SK-N-SH (cell line): Measurements from ENCODE around the gene BUD23. TPM values are rescaled to one million over a fixed set of nuclear protein-coding genes. Genes with fewer than 3 reads are reported as not detected.

Experiments
- CTCF ChIA-PET: fragments of 300-600, 350-600 bp; formaldehyde crosslinking; extraction: SDS; loops from one replicate; lab custom pipeline; 2021; lab: Yijun Ruan, JAX
- POLR2A ChIA-PET: fragments of 350-600 bp; sonication (Branson Sonifier 250); formaldehyde crosslinking; extraction: SDS; loops from one replicate; lab custom pipeline; 2020; ENCODE audit warnings: antibody characterized with exemption, inconsistent platforms; lab: Yijun Ruan, JAX
- DNase-seq: peaks from one replicate; pipeline ENCODE4 v3.0.0; 2012
- H2AFZ ChIP-seq: fragments of 200-600 bp; sonication (generic); 2 replicates; pipeline ENCODE4 v1.8.1; 2016; ENCODE audit warnings: antibody characterized with exemption, mild to moderate bottlenecking, low read depth
- H3F3A ChIP-seq: fragments of 200-600 bp; sonication (generic); replicated peaks from 2 replicates; pipeline ENCODE3; 2016; ENCODE audit warnings: antibody characterized with exemption, mild to moderate bottlenecking; ENCODE audit not compliant: insufficient read depth
- H3K27ac ChIP-seq, 2 experiments: fragments of 200-500 bp in 1 of 2; fragments of 200-600 bp in 1 of 2; sonication (Bioruptor generic) in 1 of 2; sonication (generic), shearing (Covaris generic) in 1 of 2; 2 replicates each; pipeline versions ENCODE4 v1.5.1 to v1.6.1; 2014 to 2016; ENCODE audit warnings: low read depth in 2 of 2, inconsistent platforms in 1 of 2, low read length in 1 of 2, mild to moderate bottlenecking in 1 of 2, mixed read lengths in 1 of 2
- H3K27me3 ChIP-seq: fragments of 200-600 bp; sonication (generic), shearing (Covaris generic); 2 replicates; pipeline ENCODE4 v1.6.1; 2016; ENCODE audit warnings: mixed run types; ENCODE audit not compliant: insufficient read depth
- H3K36me3 ChIP-seq, 2 experiments: fragments of 200-500 bp in 1 of 2; fragments of 200-600 bp in 1 of 2; sonication (Bioruptor generic) in 1 of 2; sonication (generic) in 1 of 2; replicated peaks in 1 of 2; 2 replicates each; pipeline versions ENCODE3 to v1.5.1; 2014 to 2016; ENCODE audit warnings: low read length in 1 of 2, mild to moderate bottlenecking in 1 of 2; ENCODE audit not compliant: insufficient read depth in 2 of 2, control insufficient read depth in 1 of 2
- H3K4me1 ChIP-seq, 2 experiments: fragments of 200-500 bp in 1 of 2; fragments of 200-600 bp in 1 of 2; sonication (Bioruptor generic) in 1 of 2; sonication (generic), shearing (Covaris generic) in 1 of 2; 2 replicates each; pipeline versions ENCODE4 v1.5.1 to v1.6.1; 2014 to 2016; ENCODE audit warnings: low read depth in 1 of 2, low read length in 1 of 2, mixed run types in 1 of 2; ENCODE audit not compliant: insufficient read depth in 2 of 2, control insufficient read depth in 1 of 2
- H3K4me2 ChIP-seq: fragments of 200-600 bp; sonication (generic), shearing (Covaris generic); 2 replicates; pipeline ENCODE4 v1.6.1; 2017; ENCODE audit warnings: mixed run types
- H3K4me3 ChIP-seq, 2 experiments: fragments of 200-500 bp in 1 of 2; fragments of 200-600 bp in 1 of 2; sonication (Bioruptor generic) in 1 of 2; sonication (generic), shearing (Covaris generic) in 1 of 2; 2 replicates each; pipeline versions ENCODE4 v1.5.1 to v1.8.1; 2014 to 2016; ENCODE audit warnings: low read depth in 2 of 2, inconsistent platforms in 1 of 2, low read length in 1 of 2, mild to moderate bottlenecking in 1 of 2, mixed read lengths in 1 of 2, moderate library complexity in 1 of 2
- H3K79me2 ChIP-seq: fragments of 200-600 bp; sonication (generic); 2 replicates; pipeline ENCODE4 v1.8.1; 2017; ENCODE audit warnings: mild to moderate bottlenecking; ENCODE audit not compliant: insufficient read depth
- H3K9ac ChIP-seq: fragments of 200-600 bp; sonication (generic); 2 replicates; pipeline ENCODE4 v1.6.1; 2017; ENCODE audit warnings: mixed run types
- H3K9me2 ChIP-seq: fragments of 200-600 bp; sonication (generic); 2 replicates; pipeline ENCODE4 v1.6.1; 2017; ENCODE audit warnings: mixed run types
- H3K9me3 ChIP-seq: fragments of 200-600 bp; sonication (generic); 2 replicates; pipeline ENCODE4 v1.6.1; 2017; ENCODE audit warnings: mixed run types, mild to moderate bottlenecking, moderate library complexity
- H4K20me1 ChIP-seq: fragments of 200-600 bp; sonication (generic); 2 replicates; pipeline ENCODE4 v1.6.1; 2017; ENCODE audit warnings: mild to moderate bottlenecking, mixed run types; ENCODE audit not compliant: insufficient read depth
- FOXJ3 ChIP-seq: sonication (generic); formaldehyde crosslinking; IDR thresholded peaks from 2 replicates; pipeline ENCODE4 v1.5.1; 2020; ENCODE audit warnings: mild to moderate bottlenecking, missing genetic modification reagents
- FOXM1 ChIP-seq: IDR thresholded peaks from 2 replicates; pipeline ENCODE4 v1.4.0; 2012; ENCODE audit warnings: low read depth, mild to moderate bottlenecking
- IRF3 ChIP-seq: fragments of 150-350 bp; IDR thresholded peaks from 2 replicates; pipeline ENCODE4 v1.6.1; 2016; ENCODE audit warnings: mild to moderate bottlenecking, low read depth, low read length
- MAX ChIP-seq: IDR thresholded peaks from 2 replicates; pipeline ENCODE4 v1.4.0; 2012; ENCODE audit warnings: low read depth
- MXI1 ChIP-seq: IDR thresholded peaks from 2 replicates; pipeline ENCODE4 v1.6.1; 2012; ENCODE audit warnings: mild to moderate bottlenecking, low read depth, low read length, improper control_type of control experiment
- NRF1 ChIP-seq: IDR thresholded peaks from 2 replicates; pipeline ENCODE4 v1.6.1; 2012; ENCODE audit warnings: low read depth, mild to moderate bottlenecking, low read length
- SIN3A ChIP-seq: IDR thresholded peaks from 2 replicates; pipeline ENCODE4 v1.6.1; 2012; ENCODE audit warnings: low read depth, mild to moderate bottlenecking, low read length, moderate library complexity, borderline replicate concordance
- SMC3 ChIP-seq: IDR thresholded peaks from 2 replicates; pipeline ENCODE4 v1.6.1; 2012; ENCODE audit warnings: low read depth, low read length, improper control_type of control experiment
- TCF12 ChIP-seq: IDR thresholded peaks from 2 replicates; pipeline ENCODE4 v1.4.0; 2012
- TEAD4 ChIP-seq: IDR thresholded peaks from 2 replicates; pipeline ENCODE4 v1.4.0; 2012; ENCODE audit warnings: mild to moderate bottlenecking, borderline replicate concordance; ENCODE audit not compliant: insufficient read depth
- USF1 ChIP-seq: IDR thresholded peaks from 2 replicates; pipeline ENCODE4 v1.4.0; 2012; ENCODE audit warnings: low read depth, borderline replicate concordance
- YY1 ChIP-seq: IDR thresholded peaks from 2 replicates; pipeline ENCODE4 v1.4.0; 2012; ENCODE audit warnings: low read depth, mild to moderate bottlenecking
- WGBS: methylation state at CpG from one replicate; pipeline ENCODE4 v1.1.6; 2017; ENCODE audit warnings: low lambda C conversion rate; 5-methylcytosine and 5-hydroxymethylcytosine counted together
- polyA plus RNA-seq, 3 experiments: library from polyadenylated mRNA; depleted of rRNA; stranded (reverse); fragments of >200 nt; gene quantifications; 2 replicates each; pipeline ENCODE4 v1.2.3, GENCODE V29; 2012

The BUD23 gene
- polyA plus RNA-seq, 1 of the 3 experiments (the other 2 are of a cell fraction), result 206 TPM

GRCh38 chr7:73669858-73670385, 13.5 kb upstream of the BUD23 start:
- TF ChIP-seq FOXM1 (no peak), IRF3 (no peak), USF1 (no peak), MAX (no peak), SIN3A (no peak), YY1 (no peak), TCF12 (no peak), TEAD4 (no peak)
- TF ChIP-seq, all 33 proteins: peak for 0
- Histone ChIP-seq H3K9me2 (no peaks in the 10 kb centered on the region), H4K20me1 (no peaks in the 10 kb centered on the region), H3K27me3 (0 out of 2 replicates have a peak, but pooled peaks cover 6% of the 10 kb centered on the region), H3F3A (peaks cover 6% of the 10 kb centered on the region), H3K36me3 (peaks cover 0 to 2% of the 10 kb centered on the region in 2 experiments), H3K9me3 (no peaks in the 10 kb centered on the region), H2AFZ (no peak overlapping the region), H3K4me3 (no peak overlapping the region), H3K9ac (no peak overlapping the region), H3K79me2 (0 out of 2 replicates have a peak, but pooled peaks cover 4% of the 10 kb centered on the region), H3K4me1 (peaks cover 0 to 8% of the 10 kb centered on the region in 2 experiments; a peak in 1 of 4 replicates), H3K4me2 (no peak overlapping the region), H3K27ac (no peak overlapping the region)
- ChIA-PET POLR2A (interaction anchor here (1.6 kb wide), 1 partner anchor 69 kb away, joined by 5 read pairs; the partner anchor contains the start of gene ABHD11), CTCF (interaction anchor here (0.9 to 7.9 kb wide), 7 partner anchors 17 to 65 kb away, joined by 3 to 125 read pairs (median 4); partner anchors contain the start of gene STX1A)
- 92% methylated on average over 12 of the region's 12 CpGs for WGBS
- DNase-seq, result no peak

GRCh38 chr7:73671322-73671661, 12.1 kb upstream of the BUD23 start:
- no peaks in the 10 kb centered on the region for H3K9me3 ChIP-seq
- H3K9ac ChIP-seq, result no peak overlapping the region
- no peak overlapping the region for H3K27ac ChIP-seq
- H3K4me1 ChIP-seq, result peaks cover 0 to 8% of the 10 kb centered on the region in 2 experiments; a peak in 1 of 4 replicates
- 83% methylated on average over 6 of the region's 12 CpGs for WGBS
- CTCF ChIA-PET, result interaction anchor here (0.8 to 7.9 kb wide), 4 partner anchors 30 to 67 kb away, joined by 3 to 125 read pairs (median 20); no protein-coding TSS in a partner anchor
- H3K36me3 ChIP-seq, result peaks cover 0 to 2% of the 10 kb centered on the region in 2 experiments
- H3F3A ChIP-seq, result peaks cover 5% of the 10 kb centered on the region
- TF ChIP-seq NRF1, result no peak
- TF ChIP-seq TEAD4, result no peak
- no peak for TF ChIP-seq IRF3
- no peak for TF ChIP-seq SMC3
- TF ChIP-seq FOXJ3, result no peak
- TF ChIP-seq TCF12, result no peak
- TF ChIP-seq MXI1, result no peak
- TF ChIP-seq, all 33 proteins: peak for 0
- Histone ChIP-seq H3K79me2 (0 out of 2 replicates have a peak, but pooled peaks cover 4% of the 10 kb centered on the region), H3K4me3 (no peak overlapping the region), H3K9me2 (no peaks in the 10 kb centered on the region), H3K4me2 (no peak overlapping the region), H3K27me3 (no peaks in the 10 kb centered on the region), H4K20me1 (no peaks in the 10 kb centered on the region), H2AFZ (no peak overlapping the region)
- POLR2A ChIA-PET, result no interaction called here
- peak; percentile 45 for DNase-seq
